Measurements from ENCODE around the gene FBN1.

FBN1 gene

DNA sequence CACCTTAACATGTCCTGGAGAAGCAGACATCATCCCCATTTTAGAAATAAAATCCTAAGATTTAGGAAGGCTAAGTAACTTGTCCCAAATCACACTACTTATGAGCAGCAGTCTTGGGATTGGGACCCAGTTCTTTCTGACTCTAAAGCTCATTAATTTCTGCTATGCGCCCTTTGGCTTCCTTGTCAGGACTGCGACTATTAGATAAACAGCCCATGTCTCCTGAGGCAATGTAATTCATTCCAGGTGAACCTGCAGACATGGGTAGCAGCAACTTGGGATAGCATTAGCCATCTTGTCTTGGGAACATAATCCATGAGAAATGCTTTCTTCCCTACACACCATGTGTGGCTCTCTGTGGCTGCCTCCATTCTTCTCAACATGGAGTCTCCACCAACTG lies 32.3 kb upstream of the FBN1 start:
- H3K4me2 ChIP-seq: no peak overlapping the region
- H3K27me3 ChIP-seq: no peaks in the 10 kb centered on the region
- no peaks in the 10 kb centered on the region for H3K36me3 ChIP-seq
- no peak for TF ChIP-seq Cebpa-rat (IDR thresholded peaks at IDR 0.05)
- H4K20me1 ChIP-seq: no peaks in the 10 kb centered on the region
- no peak overlapping the region for H3K27ac ChIP-seq
- no peak overlapping the region for H3K4me3 ChIP-seq
- no peaks in the 10 kb centered on the region for H3K9me3 ChIP-seq
- no peaks in the 10 kb centered on the region for H3K4me1 ChIP-seq
- no peak overlapping the region for H3K9ac ChIP-seq

DNA sequence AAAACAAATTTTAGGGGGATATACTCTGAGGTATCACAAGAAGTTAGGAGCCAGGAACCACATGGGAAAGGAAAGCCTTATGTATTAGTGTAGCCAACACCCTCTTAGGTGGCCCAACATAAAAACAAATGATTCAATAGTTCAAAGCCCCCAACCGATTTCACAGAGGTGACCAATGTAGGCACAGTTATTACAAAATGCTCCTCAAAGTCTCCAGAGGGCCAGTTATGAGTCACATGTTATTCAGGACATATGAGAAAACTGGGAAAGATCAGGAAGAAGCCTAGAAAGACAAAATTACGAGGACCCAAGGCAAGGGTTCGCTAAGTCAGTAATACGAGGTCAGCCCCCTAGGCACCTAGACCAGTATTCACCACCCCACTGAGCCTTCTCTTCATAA lies 29.9 kb upstream of the FBN1 start:
- Histone ChIP-seq H3K36me3 (no peaks in the 10 kb centered on the region), H3K4me1 (no peaks in the 10 kb centered on the region), H3K9me3 (no peaks in the 10 kb centered on the region), H3K4me2 (no peak overlapping the region), H3K9ac (no peak overlapping the region), H3K27me3 (no peaks in the 10 kb centered on the region), H3K4me3 (no peak overlapping the region), H3K27ac (no peak overlapping the region), H4K20me1 (no peaks in the 10 kb centered on the region)
- TF ChIP-seq Cebpa-rat (IDR thresholded peaks at IDR 0.05): no peak

DNA sequence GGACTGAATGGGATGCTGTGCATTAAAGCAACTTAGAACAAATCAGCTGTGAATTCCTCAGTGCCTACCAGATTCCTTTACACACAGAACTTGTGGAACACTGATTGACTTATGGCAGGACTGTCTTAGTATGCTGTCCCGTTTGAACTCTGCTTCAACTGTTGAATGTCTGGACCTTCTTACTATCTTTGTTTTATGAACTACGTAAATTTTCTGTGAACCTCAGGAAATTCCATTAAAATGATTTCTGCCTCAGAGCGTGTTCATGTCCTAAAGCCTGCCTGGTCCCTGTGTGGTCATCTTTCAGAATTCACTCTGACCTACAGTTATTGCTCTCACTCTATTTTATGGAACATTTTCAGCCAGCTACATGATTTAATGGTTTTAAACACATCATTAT lies 29.4 kb upstream of the FBN1 start:
- H3K9ac ChIP-seq: no peak overlapping the region

DNA sequence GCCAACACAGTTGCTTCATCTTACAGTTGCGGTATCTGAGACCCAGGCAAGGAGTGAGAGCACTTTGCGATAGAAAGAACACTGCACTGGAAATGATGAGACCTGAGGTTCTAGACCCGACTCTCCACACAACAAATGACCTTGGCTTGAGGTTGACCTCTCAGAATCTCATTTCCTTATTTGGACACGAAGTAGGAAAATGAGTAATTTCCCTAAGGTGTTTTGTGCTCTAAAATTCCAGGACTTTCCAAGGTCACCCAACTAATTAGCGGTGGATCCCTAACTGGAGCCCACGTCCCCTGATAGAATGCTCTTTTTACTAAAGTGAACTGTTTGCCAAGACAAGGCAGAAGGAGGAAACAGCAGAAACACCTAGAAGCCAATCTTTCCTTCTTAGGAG lies 26.7 kb upstream of the FBN1 start:
- Histone ChIP-seq H3K9ac (no peak overlapping the region), H3K4me3 (no peak overlapping the region), H3K4me1 (no peaks in the 10 kb centered on the region), H3K27me3 (no peaks in the 10 kb centered on the region), H3K36me3 (no peaks in the 10 kb centered on the region), H3K4me2 (no peak overlapping the region), H3K27ac (no peak overlapping the region), H3K9me3 (no peaks in the 10 kb centered on the region), H4K20me1 (no peaks in the 10 kb centered on the region)
- TF ChIP-seq Cebpa-rat (IDR thresholded peaks at IDR 0.05): no peak

More for the DNA sequence above, 29.4 kb upstream of the FBN1 start:
- no peak overlapping the region for H3K27ac ChIP-seq
- no peak for TF ChIP-seq Cebpa-rat (IDR thresholded peaks at IDR 0.05)
- no peaks in the 10 kb centered on the region for H3K36me3 ChIP-seq
- H3K4me3 ChIP-seq: no peak overlapping the region
- H3K4me2 ChIP-seq: no peak overlapping the region
- H3K27me3 ChIP-seq: no peaks in the 10 kb centered on the region
- no peaks in the 10 kb centered on the region for H3K9me3 ChIP-seq
- H3K4me1 ChIP-seq: no peaks in the 10 kb centered on the region
- no peaks in the 10 kb centered on the region for H4K20me1 ChIP-seq

DNA sequence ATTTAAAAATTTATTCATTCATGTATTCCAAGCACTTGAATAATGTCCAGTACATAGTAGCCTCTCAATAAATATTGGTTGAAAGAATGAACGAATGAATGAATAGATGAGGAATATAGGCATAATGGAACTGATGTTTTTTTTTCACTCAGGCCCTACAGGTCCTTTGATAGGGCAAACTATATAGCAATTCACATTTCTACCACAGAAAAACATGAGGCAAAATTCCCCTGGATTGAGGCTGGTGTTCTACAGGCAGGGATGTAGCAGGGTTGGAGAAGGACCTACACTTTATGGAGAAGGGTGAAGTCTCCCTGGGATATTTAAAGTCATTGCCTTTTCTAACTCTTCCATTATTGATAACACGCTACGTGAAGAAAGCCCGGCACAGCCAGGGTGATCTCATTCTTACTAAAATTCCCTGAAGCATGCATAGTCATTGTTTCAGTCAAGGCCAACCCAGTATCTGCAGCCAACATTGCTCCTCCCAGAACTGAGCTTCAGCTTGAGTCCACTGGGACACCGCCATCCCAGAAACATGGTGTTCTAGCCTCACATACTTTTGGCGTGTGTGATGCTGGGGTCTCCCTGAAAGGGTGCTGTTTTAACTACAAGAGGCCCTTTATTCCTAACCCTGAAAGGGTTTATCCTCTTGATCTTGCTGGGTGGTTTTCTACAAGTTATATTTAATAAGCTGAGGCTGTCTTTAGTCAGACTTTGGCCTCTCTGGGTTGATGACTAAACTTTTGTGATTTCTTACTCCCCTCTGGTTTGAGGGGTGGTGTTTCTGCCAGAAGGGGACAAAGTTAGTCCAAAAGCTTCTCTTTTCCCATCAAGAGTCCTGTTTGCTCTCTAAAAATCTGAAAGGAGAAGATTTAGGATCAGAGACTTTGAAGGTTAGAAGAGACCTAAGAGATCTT lies 25.9 kb upstream of the FBN1 start:
- no peaks in the 10 kb centered on the region for H3K4me1 ChIP-seq
- H3K4me2 ChIP-seq: no peak overlapping the region
- no peaks in the 10 kb centered on the region for H3K9me3 ChIP-seq
- no peaks in the 10 kb centered on the region for H4K20me1 ChIP-seq
- H3K27me3 ChIP-seq: no peaks in the 10 kb centered on the region
- no peak overlapping the region for H3K27ac ChIP-seq
- TF ChIP-seq Cebpa-rat (IDR thresholded peaks at IDR 0.05): no peak
- H3K9ac ChIP-seq: no peak overlapping the region
- H3K36me3 ChIP-seq: no peaks in the 10 kb centered on the region
- H3K4me3 ChIP-seq: no peak overlapping the region

DNA sequence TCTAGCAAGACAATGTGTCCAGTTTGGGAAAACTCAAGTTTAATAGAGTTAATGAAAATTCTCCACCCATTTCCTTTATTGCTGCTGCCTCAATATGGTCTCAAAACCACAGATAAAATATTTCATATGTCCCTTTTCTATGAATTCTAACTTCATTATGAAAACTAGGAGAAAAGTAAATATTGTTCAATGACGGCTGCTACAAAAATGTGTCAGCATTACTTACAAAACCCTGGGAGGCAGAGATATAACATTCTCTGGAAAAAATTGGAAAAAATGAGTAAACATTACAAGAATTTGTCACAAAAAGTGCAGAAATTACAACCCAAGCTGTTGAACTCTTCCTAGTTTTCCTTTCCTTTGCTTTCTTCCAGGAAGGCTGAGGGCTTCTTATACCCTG lies 22.2 kb upstream of the FBN1 start:
- Histone ChIP-seq H4K20me1 (no peaks in the 10 kb centered on the region), H3K4me1 (no peaks in the 10 kb centered on the region), H3K4me2 (no peak overlapping the region), H3K36me3 (no peaks in the 10 kb centered on the region), H3K4me3 (no peak overlapping the region), H3K9ac (no peak overlapping the region), H3K27me3 (no peaks in the 10 kb centered on the region), H3K27ac (no peak overlapping the region), H3K9me3 (no peaks in the 10 kb centered on the region)
- TF ChIP-seq Cebpa-rat (IDR thresholded peaks at IDR 0.05): no peak

DNA sequence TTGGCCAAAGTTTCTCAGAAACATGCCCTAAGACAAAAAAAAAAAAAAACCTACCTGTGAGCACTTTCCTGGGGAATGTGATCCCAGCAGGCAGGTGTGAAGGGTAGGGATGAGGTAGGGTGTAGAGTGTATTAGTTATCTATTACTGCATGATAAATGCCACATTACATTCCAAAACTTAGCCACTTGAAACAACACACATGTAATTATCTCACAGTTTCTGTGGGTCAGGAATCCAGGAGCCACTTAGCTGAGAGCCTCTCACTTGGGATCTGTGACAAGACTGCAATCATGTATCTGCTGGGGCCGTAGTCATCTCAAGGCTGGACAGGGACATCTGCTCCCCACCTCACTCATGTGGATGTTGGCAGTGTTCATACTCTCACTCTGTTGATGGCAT lies 18.9 kb upstream of the FBN1 start:
- no peak overlapping the region for H3K27ac ChIP-seq
- no peaks in the 10 kb centered on the region for H3K9me3 ChIP-seq
- H3K4me3 ChIP-seq: no peak overlapping the region
- H3K4me2 ChIP-seq: no peak overlapping the region
- no peak overlapping the region for H3K9ac ChIP-seq
- H3K36me3 ChIP-seq: no peaks in the 10 kb centered on the region
- H3K4me1 ChIP-seq: no peaks in the 10 kb centered on the region
- H4K20me1 ChIP-seq: no peaks in the 10 kb centered on the region
- H3K27me3 ChIP-seq: no peaks in the 10 kb centered on the region
- no peak for TF ChIP-seq Cebpa-rat (IDR thresholded peaks at IDR 0.05)

DNA sequence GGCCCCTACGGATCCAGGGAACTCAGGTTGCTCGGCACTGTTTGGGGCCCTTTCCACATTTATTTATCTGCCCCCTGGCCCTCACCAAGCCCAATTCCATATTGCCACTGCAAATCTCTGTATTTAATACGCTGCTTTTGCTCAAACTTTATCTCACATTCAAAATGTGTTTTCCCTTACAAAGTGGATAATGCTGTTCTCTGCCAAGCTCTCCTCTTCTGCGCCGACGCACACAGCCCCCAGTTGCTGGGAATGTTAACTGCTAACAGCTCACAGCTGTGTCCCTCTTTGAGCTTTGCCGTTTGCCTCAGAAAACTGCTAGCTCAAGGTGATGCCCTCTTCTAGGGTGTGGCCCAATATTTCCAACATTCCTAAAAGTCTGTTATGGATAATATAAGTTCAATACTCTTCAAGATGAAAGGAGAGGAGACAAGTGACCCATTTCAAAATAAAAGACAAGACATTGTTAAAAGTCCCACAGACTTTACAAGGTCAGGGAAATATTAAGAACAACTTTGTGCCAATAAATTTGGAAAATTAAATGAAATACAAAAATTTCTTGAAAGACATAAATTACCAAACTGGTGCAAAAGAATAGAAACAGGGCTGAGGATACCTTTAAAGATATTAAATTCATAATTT lies 12.6 kb upstream of the FBN1 start:
- no peak overlapping the region for H3K9ac ChIP-seq

DNA sequence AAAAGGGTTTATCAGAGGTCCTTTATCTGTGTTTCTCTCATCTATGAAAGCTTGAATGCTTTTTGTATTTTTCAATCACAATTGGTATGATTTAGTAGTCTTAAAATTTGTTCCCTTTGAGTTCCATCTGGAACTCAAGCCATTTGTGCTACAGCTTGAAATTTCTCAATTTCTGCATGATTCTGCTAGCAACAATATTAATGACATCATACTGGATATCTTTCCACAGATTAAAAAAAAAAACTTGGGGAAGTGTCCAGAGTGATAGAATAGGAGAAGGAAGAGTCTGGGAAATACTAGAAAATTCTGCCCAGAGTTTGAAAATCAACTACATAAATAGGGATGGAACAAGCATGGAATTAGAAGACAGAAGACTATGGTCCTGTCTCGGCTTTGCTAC lies 9.3 kb upstream of the FBN1 start:
- TF ChIP-seq Cebpa-rat (IDR thresholded peaks at IDR 0.05): no peak
- no peak overlapping the region for H3K27ac ChIP-seq

More for the DNA sequence above, 12.6 kb upstream of the FBN1 start:
- H3K4me3 ChIP-seq: no peak overlapping the region
- TF ChIP-seq Cebpa-rat (IDR thresholded peaks at IDR 0.05): no peak
- H3K36me3 ChIP-seq: no peaks in the 10 kb centered on the region
- H3K27me3 ChIP-seq: no peaks in the 10 kb centered on the region
- no peak overlapping the region for H3K4me2 ChIP-seq
- no peaks in the 10 kb centered on the region for H3K9me3 ChIP-seq
- no peaks in the 10 kb centered on the region for H4K20me1 ChIP-seq
- no peaks in the 10 kb centered on the region for H3K4me1 ChIP-seq
- H3K27ac ChIP-seq: no peak overlapping the region

DNA sequence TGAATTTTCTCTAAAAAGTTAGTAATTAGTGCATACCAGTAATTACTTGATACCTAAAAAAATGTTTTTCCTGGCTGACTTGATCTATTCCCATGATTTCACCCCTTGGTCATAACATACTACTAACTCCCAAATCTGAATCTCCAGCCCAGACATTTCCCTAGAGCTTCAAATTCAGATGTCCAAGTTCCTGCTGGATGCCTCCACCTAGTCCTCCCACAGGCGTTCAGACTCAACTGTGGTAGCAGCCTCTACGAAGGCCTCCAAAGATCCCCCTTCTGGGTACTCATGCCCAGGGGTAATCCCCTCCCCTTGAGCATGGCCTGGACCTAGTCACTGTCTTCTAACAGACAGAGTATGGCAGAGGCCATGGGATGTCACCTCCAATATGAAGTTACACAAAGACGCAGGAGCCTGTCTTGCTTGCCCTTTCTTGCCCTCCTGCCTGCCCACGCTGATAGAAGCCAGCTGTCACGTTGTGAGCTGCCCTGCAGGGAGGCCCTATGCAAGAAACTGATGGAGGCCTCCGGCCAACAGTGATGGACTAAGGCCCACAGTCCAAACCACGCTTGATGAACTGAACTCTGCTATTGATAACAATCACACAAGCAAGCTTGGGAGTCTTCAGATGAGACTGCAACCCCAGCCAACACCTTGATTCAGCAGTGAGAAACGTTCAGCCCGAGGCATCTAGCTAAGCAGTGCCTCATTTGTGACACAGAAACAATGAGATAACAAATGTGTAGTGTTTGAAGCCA lies 8.6 kb upstream of the FBN1 start:
- Histone ChIP-seq H3K27ac (no peak overlapping the region), H3K4me2 (no peak overlapping the region), H4K20me1 (no peaks in the 10 kb centered on the region), H3K27me3 (no peaks in the 10 kb centered on the region), H3K4me1 (no peaks in the 10 kb centered on the region), H3K9ac (no peak overlapping the region), H3K36me3 (no peaks in the 10 kb centered on the region), H3K4me3 (no peak overlapping the region), H3K9me3 (no peaks in the 10 kb centered on the region)
- TF ChIP-seq Cebpa-rat (IDR thresholded peaks at IDR 0.05): no peak

More for the DNA sequence above, 9.3 kb upstream of the FBN1 start:
- Histone ChIP-seq H3K36me3 (no peaks in the 10 kb centered on the region), H3K4me3 (no peak overlapping the region), H3K4me2 (no peak overlapping the region), H3K9me3 (no peaks in the 10 kb centered on the region), H3K4me1 (no peaks in the 10 kb centered on the region), H3K27me3 (no peaks in the 10 kb centered on the region), H4K20me1 (no peaks in the 10 kb centered on the region), H3K9ac (no peak overlapping the region)

Measured in BLaER1 (cell line).